ENCODE measurements around the gene ZDHHC7.

The ZDHHC7 gene

GRCh38 chr16:85003076-85003475 lies 8.3 kb downstream of the ZDHHC7 start:
- Mint-ChIP-seq H3K4me3 (no peak overlapping the region), H3K27ac (peak overlapping the region; percentile 61)

GRCh38 chr16:85002608-85003007 lies 8.7 kb downstream of the ZDHHC7 start:
- peak overlapping the region; percentile 2 for H3K4me3 Mint-ChIP-seq
- H3K27me3 Mint-ChIP-seq (ENCODE audit: low read depth) = no peaks in the 10 kb centered on the region
- H3K27ac Mint-ChIP-seq = peak overlapping the region; percentile 61
- peaks cover 39% of the 10 kb centered on the region for H3K4me1 Mint-ChIP-seq (ENCODE audit: low read depth)
- H3K36me3 Mint-ChIP-seq (ENCODE audit: low read depth) = peaks cover 15% of the 10 kb centered on the region
- no peaks in the 10 kb centered on the region for H3K9me3 Mint-ChIP-seq

More at GRCh38 chr16:85003076-85003475, 8.3 kb downstream of the ZDHHC7 start:
- Mint-ChIP-seq H3K4me1 (ENCODE audit: low read depth) (peaks cover 40% of the 10 kb centered on the region), H3K36me3 (ENCODE audit: low read depth) (peaks cover 15% of the 10 kb centered on the region), H3K9me3 (no peaks in the 10 kb centered on the region), H3K27me3 (ENCODE audit: low read depth) (no peaks in the 10 kb centered on the region)

DNA sequence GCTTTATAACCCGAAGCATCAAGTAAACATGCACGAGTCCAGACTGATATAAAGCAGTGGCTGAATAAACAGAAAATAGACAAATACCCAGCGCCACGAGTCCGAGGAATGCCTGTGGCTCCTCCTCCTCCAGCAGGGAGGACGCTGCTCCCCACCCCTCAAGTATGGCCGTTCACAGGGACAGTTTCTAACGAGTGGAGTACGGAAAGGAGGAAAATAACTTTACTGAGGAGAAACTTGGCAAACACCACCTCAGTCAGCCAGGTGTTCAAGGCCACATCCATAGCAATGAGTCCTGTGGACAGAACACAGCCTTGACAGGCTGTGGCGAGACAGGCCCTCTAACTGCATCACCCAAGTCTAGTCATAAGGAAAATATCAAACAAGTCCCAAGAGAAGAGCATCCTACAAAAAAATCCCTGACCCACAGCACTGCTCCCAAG lies 9.2 kb downstream of the ZDHHC7 start:
- H3K9me3 Mint-ChIP-seq = no peaks in the 10 kb centered on the region
- peak overlapping the region; percentile 2 for H3K4me3 Mint-ChIP-seq
- peaks cover 34% of the 10 kb centered on the region for H3K4me1 Mint-ChIP-seq (ENCODE audit: low read depth)
- H3K27ac Mint-ChIP-seq = no peak overlapping the region
- peaks cover 12% of the 10 kb centered on the region for H3K36me3 Mint-ChIP-seq (ENCODE audit: low read depth)
- H3K27me3 Mint-ChIP-seq (ENCODE audit: low read depth) = no peaks in the 10 kb centered on the region

GRCh38 chr16:84999857-85000480 lies 11.4 kb downstream of the ZDHHC7 start:
- Mint-ChIP-seq H3K4me1 (ENCODE audit: low read depth) (peaks cover 30% of the 10 kb centered on the region), H3K36me3 (ENCODE audit: low read depth) (peaks cover 18% of the 10 kb centered on the region), H3K27ac (no peak overlapping the region), H3K4me3 (no peak overlapping the region), H3K27me3 (ENCODE audit: low read depth) (no peaks in the 10 kb centered on the region), H3K9me3 (no peaks in the 10 kb centered on the region)

GRCh38 chr16:84999200-84999599 lies 12.1 kb downstream of the ZDHHC7 start:
- no peak overlapping the region for H3K4me3 Mint-ChIP-seq
- no peak overlapping the region for H3K27ac Mint-ChIP-seq
- no peaks in the 10 kb centered on the region for H3K27me3 Mint-ChIP-seq (ENCODE audit: low read depth)
- peaks cover 26% of the 10 kb centered on the region for H3K4me1 Mint-ChIP-seq (ENCODE audit: low read depth)
- H3K9me3 Mint-ChIP-seq = no peaks in the 10 kb centered on the region
- peaks cover 22% of the 10 kb centered on the region for H3K36me3 Mint-ChIP-seq (ENCODE audit: low read depth)

GRCh38 chr16:84996365-84996764 lies 15.0 kb downstream of the ZDHHC7 start:
- Mint-ChIP-seq H3K9me3 (no peaks in the 10 kb centered on the region), H3K4me1 (ENCODE audit: low read depth) (peaks cover 11% of the 10 kb centered on the region), H3K36me3 (ENCODE audit: low read depth) (peaks cover 25% of the 10 kb centered on the region), H3K4me3 (no peak overlapping the region), H3K27ac (no peak overlapping the region), H3K27me3 (ENCODE audit: low read depth) (no peaks in the 10 kb centered on the region)

DNA sequence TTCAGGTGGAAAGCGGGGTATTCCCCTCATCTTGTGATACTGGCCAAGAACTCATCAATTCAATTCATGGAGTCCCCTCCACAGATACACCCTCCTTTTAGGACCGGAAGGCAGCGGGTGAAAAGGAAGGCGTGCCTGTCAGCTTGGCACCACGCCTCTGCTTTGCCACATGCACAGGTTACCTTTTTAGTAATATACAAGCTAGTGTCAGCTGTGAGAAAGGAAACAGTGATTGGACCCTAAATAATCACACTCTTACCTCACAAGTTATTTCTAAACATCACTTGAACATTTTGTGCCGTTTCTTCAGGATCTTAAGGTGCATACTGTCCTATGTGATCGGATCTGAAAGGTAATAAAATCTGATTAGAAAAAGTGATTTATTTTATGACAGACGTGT lies 15.7 kb downstream of the ZDHHC7 start:
- Mint-ChIP-seq H3K36me3 (ENCODE audit: low read depth) (peaks cover 29% of the 10 kb centered on the region), H3K27ac (no peak overlapping the region), H3K27me3 (ENCODE audit: low read depth) (no peaks in the 10 kb centered on the region), H3K4me1 (ENCODE audit: low read depth) (peaks cover 9% of the 10 kb centered on the region), H3K9me3 (no peaks in the 10 kb centered on the region), H3K4me3 (no peak overlapping the region)

GRCh38 chr16:84993926-84994325 lies 17.4 kb downstream of the ZDHHC7 start:
- peaks cover 4% of the 10 kb centered on the region for H3K4me1 Mint-ChIP-seq (ENCODE audit: low read depth)
- no peak overlapping the region for H3K27ac Mint-ChIP-seq
- no peaks in the 10 kb centered on the region for H3K27me3 Mint-ChIP-seq (ENCODE audit: low read depth)
- H3K4me3 Mint-ChIP-seq = no peak overlapping the region
- peaks cover 31% of the 10 kb centered on the region for H3K36me3 Mint-ChIP-seq (ENCODE audit: low read depth)
- H3K9me3 Mint-ChIP-seq = no peaks in the 10 kb centered on the region

- H3K4me1 Mint-ChIP-seq (ENCODE audit: low read depth) = peaks cover 4% of the 10 kb centered on the region
- peaks cover 36% of the 10 kb centered on the region for H3K36me3 Mint-ChIP-seq (ENCODE audit: low read depth)
- no peak overlapping the region for H3K27ac Mint-ChIP-seq
- H3K27me3 Mint-ChIP-seq (ENCODE audit: low read depth) = no peaks in the 10 kb centered on the region
- H3K4me3 Mint-ChIP-seq = no peak overlapping the region
- no peaks in the 10 kb centered on the region for H3K9me3 Mint-ChIP-seq
These were observed 18.6 kb downstream of the ZDHHC7 start for GRCh38 chr16:84992717-84993075.

DNA sequence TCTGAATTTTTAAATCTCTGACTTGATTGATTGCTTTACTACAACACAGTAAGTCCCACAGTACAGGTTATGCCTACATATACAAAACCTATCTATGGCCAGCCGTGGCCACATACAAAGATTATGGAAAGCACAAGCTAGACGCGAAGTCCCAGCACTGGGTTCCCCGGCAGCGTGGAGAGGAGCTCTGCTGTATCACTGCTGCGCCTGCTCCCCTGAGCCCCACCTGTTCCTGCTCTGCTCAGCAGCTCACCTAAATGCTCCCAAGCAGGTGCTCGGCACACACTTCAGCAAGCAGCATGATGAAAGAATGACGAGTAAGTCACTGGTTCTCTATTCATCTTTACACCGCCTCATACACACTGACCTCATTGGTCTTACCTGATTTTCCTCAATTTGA lies 20.6 kb downstream of the ZDHHC7 start:
- Mint-ChIP-seq H3K9me3 (no peaks in the 10 kb centered on the region), H3K27ac (no peak overlapping the region), H3K36me3 (ENCODE audit: low read depth) (peaks cover 44% of the 10 kb centered on the region), H3K4me3 (no peak overlapping the region), H3K4me1 (ENCODE audit: low read depth) (peaks cover 4% of the 10 kb centered on the region), H3K27me3 (ENCODE audit: low read depth) (no peaks in the 10 kb centered on the region)

GRCh38 chr16:84989749-84990620 lies 21.4 kb downstream of the ZDHHC7 start:
- Mint-ChIP-seq H3K27me3 (ENCODE audit: low read depth) (no peaks in the 10 kb centered on the region), H3K36me3 (ENCODE audit: low read depth) (peaks cover 37% of the 10 kb centered on the region), H3K4me1 (ENCODE audit: low read depth) (peaks cover 4% of the 10 kb centered on the region), H3K9me3 (no peaks in the 10 kb centered on the region), H3K27ac (no peak overlapping the region), H3K4me3 (no peak overlapping the region)

DNA sequence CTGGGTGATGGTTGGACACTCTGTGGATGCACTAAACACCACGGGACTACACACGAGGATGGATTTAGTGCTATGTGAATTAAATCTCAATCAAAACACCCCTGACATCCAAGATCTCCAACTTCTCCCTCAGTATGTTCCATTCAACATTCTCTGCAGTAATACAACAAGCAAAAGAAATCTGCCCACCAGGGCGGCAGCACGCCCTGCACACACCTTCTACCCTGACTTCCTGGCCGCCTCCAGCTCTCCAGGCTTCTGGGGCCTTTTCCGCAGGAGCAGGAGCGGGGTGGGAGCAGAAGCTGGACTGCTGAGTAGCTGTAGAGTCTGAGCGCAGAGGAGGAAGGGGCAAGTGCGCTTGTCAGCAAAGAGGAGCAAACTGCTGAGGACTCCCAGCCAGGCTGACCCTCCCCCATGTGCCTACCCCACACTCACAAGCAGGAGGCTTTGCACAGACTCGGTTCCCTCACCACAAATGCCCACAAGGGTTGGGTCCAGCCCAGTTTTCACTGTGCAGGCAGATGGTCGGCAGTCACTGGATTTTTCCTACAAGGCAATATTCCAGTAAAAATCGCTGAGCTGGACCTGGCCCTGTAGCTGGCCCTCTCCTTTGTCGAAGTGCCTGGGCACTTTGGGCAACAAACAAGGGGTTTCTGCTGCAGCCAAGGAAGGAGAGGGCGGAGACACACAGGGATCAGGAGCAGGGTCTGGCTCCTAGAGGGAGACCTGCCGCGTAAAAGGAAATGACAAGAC lies 22.8 kb downstream of the ZDHHC7 start:
- peaks cover 2% of the 10 kb centered on the region for H3K4me1 Mint-ChIP-seq (ENCODE audit: low read depth)
- peaks cover 30% of the 10 kb centered on the region for H3K36me3 Mint-ChIP-seq (ENCODE audit: low read depth)
- no peaks in the 10 kb centered on the region for H3K9me3 Mint-ChIP-seq
- H3K27ac Mint-ChIP-seq = no peak overlapping the region
- no peak overlapping the region for H3K4me3 Mint-ChIP-seq
- H3K27me3 Mint-ChIP-seq (ENCODE audit: low read depth) = no peaks in the 10 kb centered on the region

DNA sequence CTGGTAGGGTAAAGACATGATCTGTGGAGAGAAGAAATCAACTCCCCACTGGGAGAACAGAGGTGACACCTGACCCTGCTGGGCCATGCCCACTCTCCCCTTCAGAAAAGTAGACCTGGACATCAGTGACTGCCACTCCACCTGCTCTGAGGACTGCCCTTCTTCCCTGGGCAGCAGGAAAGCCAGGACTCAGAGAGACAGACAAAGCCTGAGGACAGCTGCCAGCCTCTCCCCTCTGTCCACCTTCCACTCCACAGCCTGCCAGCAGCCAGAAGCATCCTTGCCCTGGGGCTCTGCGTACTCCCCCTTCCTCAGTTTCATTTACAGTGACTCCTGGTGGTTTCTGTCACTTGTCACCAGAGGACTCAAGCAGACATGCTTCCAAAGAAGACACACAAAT lies 24.5 kb downstream of the ZDHHC7 start:
- H3K4me1 Mint-ChIP-seq (ENCODE audit: low read depth) = peaks cover 6% of the 10 kb centered on the region
- H3K9me3 Mint-ChIP-seq = no peaks in the 10 kb centered on the region
- no peak overlapping the region for H3K27ac Mint-ChIP-seq
- H3K36me3 Mint-ChIP-seq (ENCODE audit: low read depth) = peaks cover 30% of the 10 kb centered on the region
- H3K4me3 Mint-ChIP-seq = no peak overlapping the region
- H3K27me3 Mint-ChIP-seq (ENCODE audit: low read depth) = no peaks in the 10 kb centered on the region

DNA sequence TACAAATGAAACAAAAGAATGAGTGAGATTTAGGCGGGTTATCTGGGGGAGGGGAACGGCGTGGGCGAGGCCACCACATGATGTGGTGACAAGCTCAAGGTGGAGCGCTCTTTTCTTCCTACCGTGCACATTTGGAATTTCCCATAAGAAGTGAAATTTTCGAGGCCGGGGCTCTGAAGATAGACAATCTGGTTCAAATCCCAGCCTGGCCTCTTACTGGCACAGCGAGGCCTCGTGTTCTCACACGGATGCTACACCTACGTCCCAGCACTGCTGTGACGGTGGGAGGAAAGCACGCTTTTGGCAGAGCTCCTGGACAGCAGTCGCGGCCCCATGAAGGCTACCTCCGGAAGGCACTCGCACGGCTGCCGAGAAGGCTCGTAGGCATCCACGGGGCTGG lies 25.2 kb downstream of the ZDHHC7 start:
- no peak overlapping the region for H3K27ac Mint-ChIP-seq
- peaks cover 6% of the 10 kb centered on the region for H3K4me1 Mint-ChIP-seq (ENCODE audit: low read depth)
- H3K4me3 Mint-ChIP-seq = no peak overlapping the region
- no peaks in the 10 kb centered on the region for H3K27me3 Mint-ChIP-seq (ENCODE audit: low read depth)
- no peaks in the 10 kb centered on the region for H3K9me3 Mint-ChIP-seq
- H3K36me3 Mint-ChIP-seq (ENCODE audit: low read depth) = peaks cover 28% of the 10 kb centered on the region
